Measurements from ENCODE around the gene ANTXR2. TPM values are rescaled to one million over a fixed set of nuclear protein-coding genes. Genes with fewer than 3 reads are reported as not detected.

ANTXR2 gene
- total RNA-seq, 2 experiments from 2014 or later, result not detected

GRCh38 chr4:80069837-80070731, 2.9 kb downstream of the ANTXR2 start:
- H2AFZ ChIP-seq (ENCODE audit: low read length), result no peak overlapping the region
- no peaks in the 10 kb centered on the region for H3K9me3 ChIP-seq (ENCODE audit: low read length)
- no peak for DNase-seq (ENCODE audit: low spot score)
- peaks cover 5% of the 10 kb centered on the region for H3K4me1 ChIP-seq (ENCODE audit: insufficient read depth, low read length, poor library complexity, severe bottlenecking)
- no peak overlapping the region for H3K27ac ChIP-seq (ENCODE audit: low read depth, low read length, poor library complexity, severe bottlenecking)
- no peaks in the 10 kb centered on the region for H3K9me2 ChIP-seq (ENCODE audit: insufficient read depth, low read length)
- no peak overlapping the region for H3K4me3 ChIP-seq (ENCODE audit: low read depth, low read length, poor library complexity, severe bottlenecking)
- intact Hi-C loops (cut with micrococcal nuclease; ENCODE audit: unreplicated experiment), result no loop called here
- H3K4me2 ChIP-seq (ENCODE audit: low read length), result no peak overlapping the region
- CTCF ChIA-PET (ENCODE audit: unreplicated experiment), result no interaction called here
- no peaks in the 10 kb centered on the region for H4K20me1 ChIP-seq (ENCODE audit: insufficient read depth, low read length)
- TF ChIP-seq CTCF (conservative IDR thresholded peaks at IDR 0.05; ENCODE audit: low read length) (no peak), EZH2phosphoT487 (IDR thresholded peaks at IDR 0.05; ENCODE audit: borderline replicate concordance, low read depth, low read length) (no peak)
- no TSS peak for BruUV-seq (replicated peaks)
- H3K79me2 ChIP-seq (ENCODE audit: insufficient read depth, low read depth, low read length), result no peaks in the 10 kb centered on the region
- POLR2A ChIA-PET, result interaction anchor here (0.7 kb wide), 1 partner anchor 25 kb away, joined by 4 read pairs; no protein-coding TSS in a partner anchor
- no peaks in the 10 kb centered on the region for H3K36me3 ChIP-seq (ENCODE audit: insufficient read depth, low read length)

- DNase-seq (ENCODE audit: low spot score), result no peak
- no TSS peak for BruUV-seq (replicated peaks)
- H3K4me3 ChIP-seq (ENCODE audit: low read depth, low read length, poor library complexity, severe bottlenecking), result no peak overlapping the region
- POLR2A ChIA-PET, result interaction anchor here (0.7 kb wide), 1 partner anchor 26 kb away, joined by 4 read pairs; no protein-coding TSS in a partner anchor
- no peaks in the 10 kb centered on the region for H3K9me3 ChIP-seq (ENCODE audit: low read length)
- H3K79me2 ChIP-seq (ENCODE audit: insufficient read depth, low read depth, low read length), result no peaks in the 10 kb centered on the region
- no peaks in the 10 kb centered on the region for H3K9me2 ChIP-seq (ENCODE audit: insufficient read depth, low read length)
- H2AFZ ChIP-seq (ENCODE audit: low read length), result no peak overlapping the region
- TF ChIP-seq CTCF (conservative IDR thresholded peaks at IDR 0.05; ENCODE audit: low read length) (no peak), EZH2phosphoT487 (IDR thresholded peaks at IDR 0.05; ENCODE audit: borderline replicate concordance, low read depth, low read length) (no peak)
- H3K4me1 ChIP-seq (ENCODE audit: insufficient read depth, low read length, poor library complexity, severe bottlenecking), result peaks cover 5% of the 10 kb centered on the region
- no peaks in the 10 kb centered on the region for H4K20me1 ChIP-seq (ENCODE audit: insufficient read depth, low read length)
- CTCF ChIA-PET (ENCODE audit: unreplicated experiment), result no interaction called here
- H3K36me3 ChIP-seq (ENCODE audit: insufficient read depth, low read length), result no peaks in the 10 kb centered on the region
- intact Hi-C loops (cut with micrococcal nuclease; ENCODE audit: unreplicated experiment), result no loop called here
- no peak overlapping the region for H3K27ac ChIP-seq (ENCODE audit: low read depth, low read length, poor library complexity, severe bottlenecking)
- no peak overlapping the region for H3K4me2 ChIP-seq (ENCODE audit: low read length)
Observed at GRCh38 chr4:80069108-80069836, 3.8 kb downstream of the ANTXR2 start.
